Measurements from ENCODE around the gene ACSL6. TPM values are rescaled to one million over a fixed set of nuclear protein-coding genes. Genes with fewer than 3 reads are reported as not detected.

Gene ACSL6
- total RNA-seq, 2 donors from 2014 or later = 0.58 to 0.59 TPM

DNA sequence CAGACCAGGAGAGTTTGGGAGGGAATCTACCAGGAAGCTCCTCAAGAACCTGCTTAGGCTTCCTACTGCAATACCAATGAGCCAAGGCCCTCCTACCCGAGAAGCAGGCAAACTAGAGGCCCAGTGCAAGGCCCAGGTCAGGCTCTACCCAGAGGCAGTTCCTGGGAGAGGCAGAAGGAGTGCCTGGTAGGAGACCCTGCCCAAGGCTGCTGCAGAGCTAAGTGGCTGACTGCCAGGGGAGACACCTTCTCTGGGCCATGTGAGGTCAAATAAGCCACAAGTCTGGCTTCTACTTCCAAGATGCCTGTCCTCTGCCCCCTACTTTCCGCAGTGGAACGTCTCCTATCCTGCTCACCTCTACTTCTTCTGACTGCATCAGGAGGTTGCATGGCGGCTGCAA, 17.8 kb downstream of the ACSL6 start:
- intact Hi-C loops (cut with DNase I, micrococcal nuclease) = no loop called here
- ATAC-seq = no peak
- peak in 1 of 2 donors; percentile 15 for DNase-seq

DNA sequence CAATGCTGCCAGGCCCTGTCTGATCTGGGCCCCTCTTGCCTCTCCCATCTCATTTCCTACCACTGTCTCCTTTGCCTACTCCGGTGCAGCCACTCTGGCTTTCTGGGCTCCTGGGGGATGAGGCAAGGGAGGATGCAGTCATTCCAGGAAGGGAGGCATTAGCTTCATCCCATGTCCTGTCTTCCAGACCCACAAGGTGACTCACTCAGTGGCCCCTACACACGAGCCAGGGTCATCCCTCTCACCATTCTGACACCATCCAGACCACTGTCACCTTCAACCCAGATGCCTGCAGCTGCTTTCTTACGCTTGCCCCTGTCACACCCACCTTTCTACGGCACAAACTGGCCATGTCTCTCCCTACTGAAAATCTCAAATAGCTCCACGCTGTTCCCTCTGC, 19.1 kb downstream of the ACSL6 start:
- no peak for ATAC-seq
- DNase-seq = no peak
- intact Hi-C loops (cut with DNase I, micrococcal nuclease) = no loop called here

DNA sequence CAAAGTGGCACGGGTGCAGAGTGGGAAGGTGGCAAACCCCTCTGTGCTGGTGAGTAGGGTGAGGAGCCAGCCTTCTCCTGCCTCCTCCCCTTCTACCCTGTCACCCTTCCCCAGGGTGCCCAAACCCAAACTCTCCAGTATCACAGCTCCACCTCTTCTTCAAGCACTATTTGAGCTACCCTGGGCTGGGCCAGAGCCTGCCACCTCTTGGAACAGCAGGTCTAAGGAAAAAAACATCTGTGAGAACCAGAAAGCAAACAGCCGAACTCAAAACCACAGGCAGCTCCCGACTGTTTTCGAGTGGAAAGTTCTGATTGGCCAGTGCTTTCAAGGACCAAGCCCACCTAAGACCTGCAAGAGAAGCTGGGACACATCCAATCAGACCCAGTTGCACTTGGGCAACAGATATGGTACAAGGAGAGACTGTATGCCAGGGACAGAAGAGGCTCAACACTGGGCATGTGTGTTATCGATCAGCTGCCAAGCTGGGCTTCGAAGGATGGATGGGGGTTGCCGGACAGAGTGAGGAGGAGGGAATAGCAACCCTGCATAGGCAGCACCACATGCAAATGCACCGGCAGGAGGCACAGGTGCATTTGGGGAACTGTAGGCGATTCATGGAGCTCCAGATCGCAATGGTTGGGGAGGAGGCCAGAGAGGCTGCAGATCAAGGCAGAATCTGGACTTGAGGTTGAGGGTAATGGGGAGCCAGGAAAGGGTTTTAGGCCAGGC, 19.7 kb downstream of the ACSL6 start:
- peak in 1 of 2 donors; percentile 10 for DNase-seq
- intact Hi-C loops (cut with DNase I, micrococcal nuclease) = no loop called here
- no peak for ATAC-seq

DNA sequence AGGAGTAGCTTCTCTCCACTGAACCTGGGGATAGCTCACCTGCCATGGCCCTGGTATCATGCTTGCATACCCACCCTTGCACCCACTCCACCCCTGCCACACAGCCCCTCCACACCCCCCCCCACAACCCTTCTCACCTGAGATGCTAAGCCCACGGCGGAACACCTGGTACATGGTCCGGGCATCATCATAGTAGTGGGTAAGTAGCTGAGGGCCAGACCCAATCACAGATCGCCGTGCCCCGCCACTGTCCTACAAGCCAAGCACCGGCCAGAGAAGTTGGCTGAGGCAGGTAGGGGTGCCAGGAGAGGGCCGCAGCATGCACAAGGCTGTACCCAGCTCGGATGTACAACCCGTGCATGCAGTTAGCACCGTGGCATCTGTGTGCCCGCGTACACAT, 20.7 kb downstream of the ACSL6 start:
- DNase-seq (peak in 1 of 2 donors; percentile 12), ATAC-seq (no peak)
- intact Hi-C loops (cut with DNase I, micrococcal nuclease) = no loop called here

- no peak for ATAC-seq
- no peak for DNase-seq
- intact Hi-C loops (cut with DNase I, micrococcal nuclease) = no loop called here
Measured at GRCh38 chr5:131988601-131989000, 22.9 kb downstream of the ACSL6 start.

- ATAC-seq = no peak
- intact Hi-C loops (cut with DNase I, micrococcal nuclease) = no loop called here
- DNase-seq = no peak
Measured at GRCh38 chr5:131987251-131987650, 24.2 kb downstream of the ACSL6 start.

DNA sequence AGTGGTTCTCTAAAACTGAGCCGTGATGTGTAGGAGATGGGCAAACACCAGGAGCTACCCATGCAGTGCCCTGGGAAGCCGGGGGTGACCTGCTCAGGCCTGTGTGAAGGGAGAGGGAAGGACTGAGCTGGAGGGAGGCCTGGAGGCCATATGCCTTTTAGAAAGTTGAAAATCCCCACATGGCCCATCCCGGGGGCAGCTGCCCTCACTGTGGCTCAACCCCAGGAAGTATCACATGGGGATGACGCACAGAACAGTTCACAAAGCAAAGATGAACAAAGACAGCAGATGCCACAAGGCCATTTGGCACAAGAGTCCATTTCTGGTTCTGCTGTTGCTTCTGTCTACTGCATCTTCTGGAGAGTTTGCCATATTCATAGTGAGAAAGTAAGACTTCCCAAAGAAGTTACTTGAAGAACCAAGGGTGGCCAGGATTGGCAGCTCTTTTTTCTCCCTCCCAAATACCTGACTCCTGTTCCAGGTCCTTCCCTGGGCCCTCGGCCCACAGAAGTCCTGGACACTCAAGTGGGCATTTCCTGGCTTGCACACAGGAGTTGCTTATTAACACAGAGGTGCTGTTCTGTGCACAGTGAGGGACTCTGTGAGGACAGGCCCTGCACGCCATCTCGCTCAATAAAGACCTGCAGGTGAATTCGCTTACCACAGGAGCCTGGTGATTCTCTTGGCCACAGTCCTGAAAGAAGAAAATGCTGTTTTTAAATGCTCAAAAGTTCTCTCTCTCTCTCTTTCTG, 25.1 kb downstream of the ACSL6 start:
- no peak for ATAC-seq
- DNase-seq = peak in 1 of 2 donors; percentile 9
- intact Hi-C loops (cut with DNase I, micrococcal nuclease) = no loop called here

DNA sequence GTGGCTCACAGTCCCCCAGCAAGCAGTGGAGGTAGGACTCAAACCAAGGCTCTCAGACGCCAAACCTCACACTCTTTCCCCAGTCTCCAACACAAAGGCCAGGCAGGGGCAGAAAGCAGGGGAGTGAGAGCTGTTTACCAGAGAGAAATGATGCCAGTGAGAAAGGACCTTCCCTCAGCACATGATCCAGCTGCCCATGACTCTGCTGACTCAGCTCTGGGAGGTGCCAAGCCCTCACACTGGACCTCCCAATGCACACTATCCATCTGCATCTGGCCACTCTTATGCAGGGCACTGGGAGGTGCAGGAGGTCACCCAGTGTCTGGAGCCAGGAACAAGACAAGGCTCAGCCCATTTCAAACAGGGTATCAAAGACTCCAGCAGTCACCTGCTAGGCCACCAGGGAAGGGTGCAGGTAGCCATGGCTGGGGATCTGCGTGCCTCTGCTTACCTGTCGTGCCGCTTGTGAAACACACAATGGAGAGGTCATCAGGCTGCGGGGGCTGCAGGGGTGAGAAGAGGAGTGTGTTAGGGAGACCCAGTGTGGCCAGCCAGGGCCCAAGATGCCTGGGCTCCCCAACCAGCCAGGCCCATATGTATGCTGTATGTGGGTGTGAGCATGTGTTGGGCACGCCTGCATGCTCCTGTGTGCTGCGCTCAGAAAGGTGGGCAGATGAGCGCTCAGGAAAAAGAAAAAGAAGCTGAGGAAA, 26.3 kb downstream of the ACSL6 start:
- intact Hi-C loops (cut with DNase I, micrococcal nuclease) = no loop called here
- DNase-seq = peak in 1 of 2 donors; percentile 16
- ATAC-seq = no peak

- no peak for ATAC-seq
- intact Hi-C loops (cut with DNase I, micrococcal nuclease) = no loop called here
- DNase-seq = peak in 1 of 2 donors; percentile 4
Measured at GRCh38 chr5:131983244-131983771, 28.1 kb downstream of the ACSL6 start.

DNA sequence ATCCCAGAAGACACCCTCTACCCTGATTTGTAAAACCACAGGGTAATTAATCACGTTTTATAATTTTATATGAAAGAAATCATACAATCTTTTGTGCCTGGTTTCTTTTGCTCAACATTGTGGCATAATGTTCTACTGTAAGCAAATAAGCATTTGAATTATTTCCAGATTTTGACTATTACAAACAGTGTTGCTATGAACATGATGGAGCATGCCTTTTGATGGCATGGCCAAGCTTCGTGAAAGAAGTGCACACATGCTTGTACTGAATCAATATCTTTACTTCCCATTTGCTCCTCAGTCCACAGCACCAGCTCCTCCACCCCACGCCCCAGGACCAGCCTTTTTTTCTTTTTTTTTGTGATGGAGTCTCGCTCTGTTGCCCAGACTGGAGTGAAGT, 29.9 kb downstream of the ACSL6 start:
- DNase-seq = no peak
- intact Hi-C loops (cut with DNase I, micrococcal nuclease) = no loop called here
- no peak for ATAC-seq

- DNase-seq = no peak
- no peak for ATAC-seq
- intact Hi-C loops (cut with DNase I, micrococcal nuclease) = no loop called here
Measured at GRCh38 chr5:131980696-131981095, 30.8 kb downstream of the ACSL6 start.

DNA sequence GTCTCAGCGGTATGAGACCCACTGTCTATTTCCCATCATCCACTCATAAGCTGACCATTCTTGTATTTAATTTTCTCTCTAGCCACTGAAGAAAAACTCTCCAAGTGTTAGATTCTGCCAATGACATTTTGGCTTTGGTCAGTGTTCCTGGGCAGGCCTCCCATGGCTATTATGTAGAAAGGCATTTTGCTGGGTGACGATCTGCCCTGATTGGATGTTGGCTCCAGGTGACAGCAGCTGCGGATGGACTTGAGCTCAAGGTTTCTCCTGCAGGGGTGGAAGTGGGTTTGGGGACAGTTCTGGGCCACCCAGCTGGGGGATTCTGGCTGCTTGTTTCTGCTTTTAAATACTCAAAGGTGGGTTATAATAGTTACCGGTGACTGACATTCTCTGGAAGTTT, 31.6 kb downstream of the ACSL6 start:
- no peak for DNase-seq
- intact Hi-C loops (cut with DNase I, micrococcal nuclease) = no loop called here

GRCh38 chr5:131977212-131977604, 34.2 kb downstream of the ACSL6 start:
- no peak for ATAC-seq
- DNase-seq = no peak
- intact Hi-C loops (cut with DNase I, micrococcal nuclease) = no loop called here

More for the DNA sequence above, 31.6 kb downstream of the ACSL6 start:
- ATAC-seq = no peak

DNA sequence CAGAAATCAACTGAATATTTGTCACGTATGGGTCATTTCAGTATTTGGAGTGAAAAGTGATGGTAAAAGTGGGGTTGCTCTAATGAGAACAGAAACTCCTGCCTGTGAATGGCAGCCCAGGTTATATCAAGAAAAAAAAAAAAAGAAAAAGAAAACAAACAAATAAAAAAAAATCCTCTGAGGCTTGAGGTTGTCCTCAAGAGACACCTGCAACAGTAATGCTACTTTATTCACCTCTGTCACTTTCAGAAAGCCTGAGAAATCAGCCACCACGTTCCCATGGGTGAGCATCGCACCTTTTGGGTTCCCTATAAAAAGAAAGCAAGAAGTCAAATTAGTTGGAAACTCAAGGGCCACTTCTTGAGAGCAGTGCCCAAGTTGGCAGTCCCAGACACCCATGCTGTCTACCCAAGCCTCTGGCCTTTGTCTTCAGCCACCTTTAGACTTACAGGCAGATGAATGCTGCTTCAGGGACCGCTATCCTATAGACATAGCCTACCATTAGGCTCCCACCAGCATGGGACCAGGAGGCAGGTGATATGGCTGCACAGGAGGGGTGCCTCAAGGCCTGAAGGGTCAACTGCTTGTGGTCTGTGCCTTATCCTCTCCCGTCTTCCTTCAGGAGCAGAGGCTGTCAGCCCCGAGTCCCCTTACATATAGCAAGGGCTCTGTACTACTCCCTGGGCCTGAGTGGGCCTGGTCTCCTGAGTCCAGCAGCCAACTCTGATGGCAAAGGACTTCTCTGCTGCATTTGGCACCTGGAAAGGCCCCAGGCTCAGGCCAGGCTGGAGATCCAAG, 34.8 kb downstream of the ACSL6 start:
- intact Hi-C loops (cut with DNase I, micrococcal nuclease) = no loop called here
- DNase-seq (no peak), ATAC-seq (no peak)

DNA sequence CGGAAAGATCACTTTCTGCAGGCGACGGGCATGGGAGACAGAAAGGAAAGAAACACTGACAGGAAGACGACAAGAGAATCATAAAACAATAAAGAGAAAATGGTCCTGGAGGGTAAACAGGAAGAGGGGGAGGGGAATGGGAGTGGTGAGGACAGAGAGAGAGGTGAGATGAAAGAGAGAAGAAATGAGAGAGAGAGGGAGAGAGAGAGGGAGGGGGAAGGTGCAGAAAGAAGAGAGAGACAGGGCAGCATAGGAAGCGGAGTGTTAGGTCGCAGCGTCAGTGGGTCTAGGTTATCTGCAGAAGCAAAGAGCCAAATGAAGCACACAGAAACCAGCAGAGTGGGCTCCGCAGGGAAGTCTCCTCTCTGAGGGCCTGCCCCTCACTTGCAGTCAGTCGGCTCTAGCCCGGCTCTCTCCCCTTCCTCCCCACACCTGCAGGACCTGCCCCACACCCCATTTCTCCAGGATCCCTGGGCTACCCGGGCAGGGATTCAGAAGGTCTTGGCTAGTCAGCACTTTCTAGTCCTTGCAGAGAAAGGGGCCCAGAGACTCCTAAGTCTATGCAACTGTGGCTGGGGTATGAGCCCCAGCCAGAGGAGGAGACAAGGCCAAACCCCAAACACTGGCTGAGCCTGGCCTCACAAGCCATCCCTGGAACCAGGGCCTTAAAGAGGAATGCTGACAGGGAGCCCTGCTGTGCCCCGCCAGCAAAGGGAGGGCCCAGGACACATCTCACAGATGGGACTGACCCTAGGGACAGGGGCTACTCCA, 36.3 kb downstream of the ACSL6 start:
- intact Hi-C loops (cut with DNase I, micrococcal nuclease) = no loop called here
- peak in 1 of 2 donors; percentile 20 for DNase-seq
- ATAC-seq = peak; percentile 84

DNA sequence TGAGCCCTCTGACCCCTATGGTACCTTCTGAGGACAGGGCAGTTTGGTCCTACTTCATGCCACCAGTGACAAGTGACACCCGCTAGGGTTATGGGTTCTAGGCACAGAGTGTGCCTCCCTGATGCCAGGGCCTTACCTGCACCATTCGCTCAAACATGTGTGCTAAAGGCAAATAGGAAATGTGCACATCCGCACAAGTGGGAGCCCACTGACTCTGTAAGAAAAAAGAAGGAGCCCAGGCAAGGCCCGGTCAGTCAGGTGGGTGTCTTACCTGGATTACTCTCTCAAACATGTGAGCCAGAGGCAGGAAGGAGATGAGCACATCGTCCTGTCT, 36.9 kb downstream of the ACSL6 start:
- intact Hi-C loops (cut with DNase I, micrococcal nuclease) = no loop called here
- DNase-seq = no peak
- ATAC-seq = peak; percentile 20

- DNase-seq (no peak), ATAC-seq (no peak)
- intact Hi-C loops (cut with DNase I, micrococcal nuclease) = no loop called here
Measured at GRCh38 chr5:131974016-131974415, 37.4 kb downstream of the ACSL6 start.

- peak in 1 of 2 donors; percentile 14 for DNase-seq
- ATAC-seq = no peak
- intact Hi-C loops (cut with DNase I, micrococcal nuclease) = no loop called here
Measured at GRCh38 chr5:131973089-131973712, 38.3 kb downstream of the ACSL6 start.

All from left colon (tissue), 2 donors.